ENCODE measurements around the gene PRELP.

Gene PRELP

GRCh38 chr1:203467550-203467921 is 8.1 kb upstream of the PRELP start:
- TF ChIP-seq CTCF (IDR thresholded peaks at IDR 0.05; ENCODE audit: unreplicated experiment in 3 of 3), result no peak
- H3K27me3 Mint-ChIP-seq (ENCODE audit: low read depth), result peaks cover 5% of the 10 kb centered on the region
- peaks cover 73% of the 10 kb centered on the region for H3K4me1 Mint-ChIP-seq
- no peaks in the 10 kb centered on the region for H3K9me3 Mint-ChIP-seq
- H3K36me3 Mint-ChIP-seq (ENCODE audit: low read depth), result no peaks in the 10 kb centered on the region
- peak overlapping the region; percentile 92 to 99 (median 98) for H3K27ac Mint-ChIP-seq
- H3K4me3 Mint-ChIP-seq, result peak overlapping the region in 1 of 3 experiments; percentile 8

- Mint-ChIP-seq H3K9me3 (no peaks in the 10 kb centered on the region), H3K27ac (peak overlapping the region; percentile 33 to 99 (median 97)), H3K36me3 (ENCODE audit: low read depth) (no peaks in the 10 kb centered on the region), H3K4me1 (peaks cover 69% of the 10 kb centered on the region), H3K4me3 (no peak overlapping the region), H3K27me3 (ENCODE audit: low read depth) (no peaks in the 10 kb centered on the region)
- TF ChIP-seq CTCF (IDR thresholded peaks at IDR 0.05; ENCODE audit: unreplicated experiment in 3 of 3), result no peak
Observed at GRCh38 chr1:203468326-203468725, 7.3 kb upstream of the PRELP start.

GRCh38 chr1:203470240-203470639 is 5.4 kb upstream of the PRELP start:
- peak overlapping the region; percentile 96 to 99 (median 97) for H3K27ac Mint-ChIP-seq
- H3K4me1 Mint-ChIP-seq, result peaks cover 69% of the 10 kb centered on the region
- H3K27me3 Mint-ChIP-seq (ENCODE audit: low read depth), result no peaks in the 10 kb centered on the region
- H3K9me3 Mint-ChIP-seq, result no peaks in the 10 kb centered on the region
- no peaks in the 10 kb centered on the region for H3K36me3 Mint-ChIP-seq (ENCODE audit: low read depth)
- H3K4me3 Mint-ChIP-seq, result no peak overlapping the region
- no peak for TF ChIP-seq CTCF (IDR thresholded peaks at IDR 0.05; ENCODE audit: unreplicated experiment in 3 of 3)

GRCh38 chr1:203471841-203472240 is 3.8 kb upstream of the PRELP start:
- H3K27ac Mint-ChIP-seq, result peak overlapping the region in 2 of 3 experiments; percentile 71 to 80

GRCh38 chr1:203473281-203473680 is 2.3 kb upstream of the PRELP start:
- Mint-ChIP-seq H3K9me3 (no peaks in the 10 kb centered on the region), H3K4me1 (peaks cover 68% of the 10 kb centered on the region), H3K27me3 (ENCODE audit: low read depth) (no peaks in the 10 kb centered on the region), H3K27ac (peak overlapping the region in 2 of 3 experiments; percentile 71 to 80), H3K4me3 (no peak overlapping the region), H3K36me3 (ENCODE audit: low read depth) (no peaks in the 10 kb centered on the region)
- no peak for TF ChIP-seq CTCF (IDR thresholded peaks at IDR 0.05; ENCODE audit: unreplicated experiment in 3 of 3)

More at GRCh38 chr1:203471841-203472240, 3.8 kb upstream of the PRELP start:
- H3K27me3 Mint-ChIP-seq (ENCODE audit: low read depth), result no peaks in the 10 kb centered on the region
- no peaks in the 10 kb centered on the region for H3K9me3 Mint-ChIP-seq
- H3K4me1 Mint-ChIP-seq, result peaks cover 67% of the 10 kb centered on the region
- no peak overlapping the region for H3K4me3 Mint-ChIP-seq
- H3K36me3 Mint-ChIP-seq (ENCODE audit: low read depth), result no peaks in the 10 kb centered on the region
- TF ChIP-seq CTCF (IDR thresholded peaks at IDR 0.05; ENCODE audit: unreplicated experiment in 3 of 3), result no peak

- Mint-ChIP-seq H3K27ac (peak overlapping the region in 2 of 3 experiments; percentile 71 to 80), H3K4me1 (peaks cover 68% of the 10 kb centered on the region)
Observed at GRCh38 chr1:203473781-203474305, 1.8 kb upstream of the PRELP start.

More at GRCh38 chr1:203473781-203474305, 1.8 kb upstream of the PRELP start:
- no peaks in the 10 kb centered on the region for H3K36me3 Mint-ChIP-seq (ENCODE audit: low read depth)
- TF ChIP-seq CTCF (IDR thresholded peaks at IDR 0.05; ENCODE audit: unreplicated experiment in 3 of 3), result no peak
- no peaks in the 10 kb centered on the region for H3K9me3 Mint-ChIP-seq
- H3K27me3 Mint-ChIP-seq (ENCODE audit: low read depth), result no peaks in the 10 kb centered on the region
- H3K4me3 Mint-ChIP-seq, result no peak overlapping the region

Measured in nephron (organoid).